GM19240 (cell line): Measurements from ENCODE around the gene CALHM6.

Experiments
- DNase-seq: peaks from one replicate; pipeline ENCODE4 v3.0.0; 2011; ENCODE audit warnings: low spot score; ENCODE audit not compliant: insufficient read length

The CALHM6 gene

DNA sequence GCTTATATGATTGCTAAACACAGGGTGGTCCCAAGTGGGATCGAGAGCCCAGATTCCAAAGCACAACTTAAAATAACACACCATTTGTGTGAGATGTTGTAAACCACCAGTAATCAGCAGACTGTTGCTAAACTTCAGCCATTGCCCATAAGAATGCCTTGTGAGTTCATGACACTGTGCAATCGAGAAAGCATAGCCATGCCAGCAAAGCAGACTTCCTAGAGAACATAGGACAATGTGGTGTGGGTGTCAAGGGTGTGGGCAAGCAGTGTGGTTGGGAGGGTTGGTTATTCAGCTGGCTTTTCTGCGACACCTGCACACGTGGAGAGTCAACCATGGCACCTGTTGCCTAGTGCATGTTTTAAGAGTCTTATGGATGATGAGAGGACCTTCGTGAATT lies 16.1 kb upstream of the CALHM6 start:
- no peak for DNase-seq

DNA sequence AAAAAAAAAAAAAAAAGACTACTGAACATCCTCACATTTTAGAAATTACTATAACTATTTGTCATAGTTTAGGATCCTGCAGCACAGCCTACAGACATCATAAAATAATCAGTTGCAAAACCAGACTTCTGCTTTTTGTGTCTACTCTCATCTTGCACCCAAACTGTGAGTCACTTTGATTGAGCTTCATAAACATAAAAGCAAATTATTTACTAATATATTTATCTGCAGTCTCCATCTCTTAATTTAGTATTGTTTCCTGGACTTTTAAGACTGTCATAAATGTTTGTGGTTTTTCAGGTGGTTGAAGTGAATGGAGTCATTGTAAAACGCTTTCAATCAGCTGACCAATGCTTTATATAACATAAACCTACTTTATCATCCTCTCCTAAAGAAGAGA lies 14.8 kb upstream of the CALHM6 start:
- DNase-seq = no peak

GRCh38 chr6:116447052-116447451 lies 14.1 kb upstream of the CALHM6 start:
- no peak for DNase-seq

GRCh38 chr6:116447496-116448011 lies 13.6 kb upstream of the CALHM6 start:
- no peak for DNase-seq

DNA sequence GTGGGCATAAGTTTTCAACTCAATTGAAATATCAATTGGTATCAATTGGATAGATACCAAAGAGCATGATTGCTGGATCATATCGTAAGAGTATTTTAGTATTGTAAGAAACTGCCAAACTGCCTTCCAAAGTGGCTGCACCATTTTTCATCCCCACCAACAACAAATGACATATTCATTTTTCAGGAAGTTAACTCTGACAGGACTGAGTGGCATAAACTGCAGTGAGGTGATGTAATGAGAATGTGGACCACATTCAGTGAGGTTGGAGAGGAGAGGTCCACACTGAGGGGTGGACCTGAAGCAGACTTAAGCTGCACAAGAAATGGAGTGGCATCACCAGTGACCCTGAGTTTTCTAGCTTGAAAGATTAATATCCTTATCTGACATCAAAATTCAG lies 11.6 kb upstream of the CALHM6 start:
- no peak for DNase-seq

DNA sequence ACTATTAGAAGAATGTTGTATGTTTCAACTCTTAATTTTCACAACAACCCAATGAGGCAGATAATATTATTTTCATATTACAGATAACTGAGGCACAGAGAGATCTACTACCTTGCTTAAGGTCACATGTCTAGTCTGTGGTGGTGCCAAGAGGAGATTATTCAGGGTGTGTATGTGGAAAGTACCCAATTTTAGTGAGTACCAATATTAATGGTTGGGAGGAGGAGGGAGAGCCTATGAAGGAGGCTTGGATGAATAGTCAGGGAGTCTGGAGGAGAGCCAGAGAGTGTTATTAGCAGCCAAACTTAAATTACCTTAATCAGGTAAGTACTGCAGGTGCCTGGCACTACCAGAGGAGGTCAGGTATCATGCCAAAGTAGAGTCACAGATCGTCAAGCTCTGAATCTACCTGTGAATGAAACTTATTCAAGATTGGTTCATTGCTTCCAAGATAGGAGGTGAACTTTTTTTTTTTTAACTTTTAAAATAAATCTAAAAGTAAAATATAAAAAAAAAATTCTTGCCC lies 10.9 kb upstream of the CALHM6 start:
- DNase-seq = no peak

DNA sequence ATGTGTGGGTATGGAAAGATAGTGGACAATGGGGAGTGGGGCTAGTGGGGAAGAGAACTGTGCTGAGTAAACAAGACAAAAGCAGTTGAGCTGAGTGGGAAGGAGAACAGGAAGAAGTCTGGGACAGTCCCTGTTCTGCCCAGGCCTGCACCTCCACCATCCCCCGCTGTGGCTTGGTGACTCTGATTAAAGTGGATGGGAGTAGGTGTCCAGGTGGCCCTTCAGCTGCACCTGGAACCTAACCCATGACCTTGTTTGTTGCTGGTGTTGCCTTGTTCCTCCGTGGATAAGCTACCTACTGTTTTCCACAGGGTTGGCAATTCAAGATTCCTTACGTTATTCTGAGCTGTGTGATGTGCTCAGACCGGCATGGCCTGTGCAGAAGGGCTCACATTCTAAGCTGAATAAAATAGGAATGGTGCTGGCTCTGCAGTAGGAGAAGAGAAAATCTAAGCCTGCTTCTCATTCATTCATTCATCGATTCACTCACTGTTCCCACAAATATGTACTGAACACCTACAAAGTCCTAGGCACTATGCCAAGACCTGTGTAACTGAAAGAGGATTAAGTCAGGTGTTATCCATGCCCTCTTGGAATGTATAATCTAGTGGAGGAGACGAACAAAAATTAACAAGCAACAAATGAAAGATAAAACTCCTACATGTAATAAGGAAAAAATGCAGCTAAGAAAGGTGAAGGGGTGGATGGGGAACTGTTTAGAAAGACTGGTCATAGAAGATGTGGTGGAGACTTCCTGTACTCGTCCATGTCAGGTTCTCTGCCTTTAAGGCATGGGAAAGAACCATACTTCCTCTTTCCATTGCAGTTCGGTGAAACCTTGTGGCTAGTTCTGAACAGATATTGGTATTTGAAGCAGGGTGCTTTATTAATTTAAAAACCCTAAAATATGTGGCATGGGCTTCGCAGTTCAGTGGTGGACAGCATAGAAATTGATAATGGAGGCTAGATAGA lies 10.1 kb upstream of the CALHM6 start:
- DNase-seq = no peak

- no peak for DNase-seq
Observed at GRCh38 chr6:116451916-116452315, 9.3 kb upstream of the CALHM6 start.

DNA sequence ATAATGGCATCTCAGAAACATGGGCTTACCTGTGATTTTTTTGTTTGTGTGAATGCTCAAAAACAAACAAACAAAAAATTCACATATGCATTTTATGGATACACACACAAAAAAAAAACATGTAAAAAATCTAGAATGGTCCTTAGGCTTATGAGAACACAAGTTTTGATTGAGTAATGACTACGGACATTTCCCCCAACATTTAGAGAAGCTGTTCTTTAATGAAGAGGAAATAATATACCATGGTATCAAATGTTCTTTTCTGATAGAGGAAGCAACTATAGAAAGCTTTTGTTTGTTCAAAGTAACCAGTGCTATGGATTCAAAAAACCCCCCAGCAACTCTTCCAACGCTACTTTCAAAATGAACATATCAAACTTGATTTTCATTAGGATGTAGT lies 8.6 kb upstream of the CALHM6 start:
- no peak for DNase-seq

GRCh38 chr6:116456106-116456505 lies 5.1 kb upstream of the CALHM6 start:
- DNase-seq = no peak

DNA sequence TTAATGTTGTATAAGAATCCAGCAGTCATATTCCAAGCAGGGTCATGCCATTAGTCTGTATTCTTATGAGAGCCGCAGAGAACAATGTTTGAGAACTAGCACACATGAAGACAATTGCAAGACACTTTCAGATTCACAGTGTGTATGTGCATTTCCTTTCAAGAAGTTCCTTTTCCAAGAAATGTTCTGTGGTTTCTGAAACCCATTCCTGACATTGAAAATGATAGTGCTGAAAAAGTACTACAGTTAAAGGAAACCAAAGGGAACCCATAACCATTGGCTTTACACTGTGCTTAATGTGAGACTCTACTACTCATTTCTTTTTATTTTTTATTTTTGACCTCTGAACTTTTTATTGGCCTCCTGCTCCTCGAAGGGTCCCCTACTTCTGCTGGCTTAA lies 4.2 kb upstream of the CALHM6 start:
- no peak for DNase-seq

GRCh38 chr6:116458264-116458663 lies 2.9 kb upstream of the CALHM6 start:
- no peak for DNase-seq

GRCh38 chr6:116459927-116460326 lies 1.2 kb upstream of the CALHM6 start:
- no peak for DNase-seq

GRCh38 chr6:116461932-116462885 lies 1.0 kb downstream of the CALHM6 start:
- DNase-seq = no peak

DNA sequence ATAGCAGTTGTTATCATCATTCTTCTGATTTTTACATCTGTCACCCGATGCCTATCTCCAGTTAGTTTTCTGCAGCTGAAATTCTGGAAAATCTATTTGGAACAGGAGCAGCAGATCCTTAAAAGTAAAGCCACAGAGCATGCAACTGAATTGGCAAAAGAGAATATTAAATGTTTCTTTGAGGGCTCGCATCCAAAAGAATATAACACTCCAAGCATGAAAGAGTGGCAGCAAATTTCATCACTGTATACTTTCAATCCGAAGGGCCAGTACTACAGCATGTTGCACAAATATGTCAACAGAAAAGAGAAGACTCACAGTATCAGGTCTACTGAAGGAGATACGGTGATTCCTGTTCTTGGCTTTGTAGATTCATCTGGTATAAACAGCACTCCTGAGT lies 2.1 kb downstream of the CALHM6 start:
- no peak for DNase-seq

DNA sequence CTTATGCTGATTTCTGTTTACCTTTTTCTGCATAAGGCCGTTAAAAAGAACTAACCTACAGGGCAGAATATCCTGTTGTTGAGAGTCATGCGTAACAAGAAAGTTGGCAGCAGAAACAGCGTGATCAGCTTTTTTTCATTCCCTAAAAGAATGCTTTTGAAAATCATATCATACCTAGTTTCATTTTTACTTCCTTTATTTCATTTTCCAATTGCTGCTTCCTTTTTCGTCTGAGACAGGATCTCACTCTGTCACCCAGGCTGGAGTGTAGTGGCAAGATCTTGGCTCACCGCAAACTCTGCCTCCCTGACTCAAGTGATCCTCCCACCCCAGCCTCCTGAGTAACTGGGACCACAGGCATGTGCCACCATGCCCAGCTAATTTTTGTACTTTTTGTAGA lies 4.1 kb downstream of the CALHM6 start:
- no peak for DNase-seq

DNA sequence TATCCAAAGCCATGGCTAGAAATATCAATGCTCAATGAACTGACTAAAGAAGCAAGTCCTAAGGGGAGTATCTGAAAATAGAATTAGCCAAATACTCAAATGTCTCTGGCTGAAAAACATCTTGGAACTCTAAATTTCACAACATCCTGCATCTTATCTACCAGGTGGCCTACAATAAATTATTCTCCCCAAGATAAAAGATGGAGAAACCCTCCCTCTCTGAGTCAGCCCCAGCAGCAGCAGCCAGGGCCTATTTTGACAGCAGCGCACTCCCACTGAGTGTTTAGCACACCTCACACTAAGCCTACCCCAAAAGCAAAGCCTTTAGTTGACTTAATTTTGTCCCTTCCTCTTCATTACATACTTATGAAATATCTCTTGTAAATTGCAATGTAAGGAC lies 5.9 kb downstream of the CALHM6 start:
- no peak for DNase-seq

GRCh38 chr6:116467514-116467913 lies 6.3 kb downstream of the CALHM6 start:
- no peak for DNase-seq

DNA sequence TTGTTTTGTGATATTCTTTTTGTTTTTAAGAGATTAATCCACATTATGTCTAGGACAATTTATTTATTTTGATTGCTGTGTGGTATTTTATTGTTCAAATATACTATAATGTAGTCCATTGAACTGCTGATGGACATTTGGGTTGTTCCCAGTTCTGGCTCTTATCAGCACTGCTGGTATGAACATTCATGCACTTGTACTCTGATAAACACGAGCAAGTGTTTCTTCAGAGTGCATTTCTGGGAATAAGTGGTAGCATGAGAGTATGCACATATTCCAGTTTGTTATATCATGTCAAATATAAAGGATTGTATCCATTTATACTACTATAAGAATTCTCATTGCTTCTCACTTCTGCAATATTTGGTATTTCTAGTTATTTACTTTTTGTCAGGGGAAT lies 7.1 kb downstream of the CALHM6 start:
- no peak for DNase-seq

- DNase-seq = no peak
Observed at GRCh38 chr6:116471531-116471930, 10.4 kb downstream of the CALHM6 start.

GRCh38 chr6:116472706-116473105 lies 11.5 kb downstream of the CALHM6 start:
- no peak for DNase-seq

- no peak for DNase-seq
Observed at GRCh38 chr6:116475141-116475540, 14.0 kb downstream of the CALHM6 start.
